ENCODE measurements around the gene KRTAP22-2. TPM values are rescaled to one million over a fixed set of nuclear protein-coding genes. Genes with fewer than 3 reads are reported as not detected.

Gene KRTAP22-2
- total RNA-seq, 1 donor from 2014 or later = not detected

DNA sequence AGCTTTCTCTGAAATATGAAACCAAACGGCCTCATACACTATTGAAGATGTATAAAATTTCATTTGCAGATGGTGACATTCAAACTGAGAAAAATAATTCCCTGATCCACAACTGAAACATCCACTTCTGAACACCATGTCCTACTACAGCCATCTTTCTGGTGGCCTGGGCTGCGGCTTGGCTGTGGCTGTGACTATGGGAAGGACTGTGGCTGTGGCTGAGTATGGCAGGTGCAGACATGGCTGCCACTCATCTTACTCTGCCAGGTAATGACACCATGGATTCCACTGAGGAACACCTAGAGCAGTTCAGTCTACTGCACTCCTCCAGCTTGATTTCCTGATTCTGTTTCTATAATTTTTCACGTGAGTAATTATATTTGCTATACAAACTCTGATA, 30.3 kb upstream of the KRTAP22-2 start, which contains the start of gene KRTAP20-4:
Gene KRTAP20-4, plus strand, starts transcription at position 106 of the 400 bp plus-strand sequence.
- no peaks in the 10 kb centered on the region for H3K36me3 ChIP-seq
- H3K27me3 ChIP-seq = no peaks in the 10 kb centered on the region
- peaks cover 3% of the 10 kb centered on the region for H3K9me3 Mint-ChIP-seq
- no peak within 1 kb of the TSS for H3K27ac Mint-ChIP-seq
- H3K9ac ChIP-seq = no peak within 1 kb of the TSS
- no peaks in the 10 kb centered on the region for H4K20me1 ChIP-seq (ENCODE audit: low read depth)
- H3K27me3 Mint-ChIP-seq (ENCODE audit: insufficient read depth, low read depth) = peaks cover 2% of the 10 kb centered on the region
- H3K4me1 Mint-ChIP-seq = no peaks in the 10 kb centered on the region
- DNase-seq (ENCODE audit: low spot score) = no peak
- H2AFZ ChIP-seq (replicated peaks) = no peak within 1 kb of the TSS
- no peaks in the 10 kb centered on the region for H3K79me2 ChIP-seq (ENCODE audit: low read depth)
- no peak within 1 kb of the TSS for H3K27ac ChIP-seq
- no peak within 1 kb of the TSS for H3K4me3 Mint-ChIP-seq
- TF ChIP-seq EZH2phosphoT487 (IDR thresholded peaks at IDR 0.05) = no peak
- no peak for TF ChIP-seq EZH2 (IDR thresholded peaks at IDR 0.05)
- TF ChIP-seq CTCF (IDR thresholded peaks at IDR 0.05) = no peak
- peaks cover 15% of the 10 kb centered on the region for H3K9me3 ChIP-seq (ENCODE audit: low read depth)
- no peaks in the 10 kb centered on the region for H3K36me3 Mint-ChIP-seq
- H3K4me3 ChIP-seq = no peak within 1 kb of the TSS
- no peak within 1 kb of the TSS for H3K4me2 ChIP-seq
- H3F3A ChIP-seq (ENCODE audit: low read depth) = no peaks in the 10 kb centered on the region
- H3K4me1 ChIP-seq = no peaks in the 10 kb centered on the region

DNA sequence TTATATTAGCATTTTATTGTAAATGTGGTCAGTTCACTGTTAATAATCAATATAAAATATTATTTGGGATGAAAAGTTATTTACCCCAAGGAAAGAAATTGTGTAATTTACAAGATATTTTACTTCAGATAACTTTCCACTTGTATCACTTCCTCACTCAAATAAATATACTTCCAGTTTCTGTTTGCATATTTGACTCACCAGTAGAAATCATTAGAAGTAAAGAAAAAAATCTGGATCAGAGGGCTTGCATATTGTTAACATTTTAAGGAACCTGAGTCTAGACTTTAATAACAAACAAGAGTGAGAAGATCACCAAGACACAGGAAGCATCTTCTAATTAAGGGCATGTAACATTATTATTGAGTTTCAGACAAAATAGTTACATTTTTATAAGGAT, 29.9 kb upstream of the KRTAP22-2 start:
- Histone ChIP-seq H3K27me3 (no peaks in the 10 kb centered on the region), H3K9me3 (ENCODE audit: low read depth) (peaks cover 15% of the 10 kb centered on the region), H3K36me3 (no peaks in the 10 kb centered on the region), H3K4me3 (no peak overlapping the region), H3F3A (ENCODE audit: low read depth) (no peaks in the 10 kb centered on the region), H3K79me2 (ENCODE audit: low read depth) (no peaks in the 10 kb centered on the region), H3K27ac (no peak overlapping the region), H3K4me1 (no peaks in the 10 kb centered on the region), H3K4me2 (no peak overlapping the region), H4K20me1 (ENCODE audit: low read depth) (no peaks in the 10 kb centered on the region), H2AFZ (replicated peaks) (no peak overlapping the region), H3K9ac (no peak overlapping the region)
- TF ChIP-seq EZH2 (IDR thresholded peaks at IDR 0.05) (no peak), EZH2phosphoT487 (IDR thresholded peaks at IDR 0.05) (no peak), CTCF (IDR thresholded peaks at IDR 0.05) (no peak)
- H3K27ac Mint-ChIP-seq = no peak overlapping the region
- DNase-seq (ENCODE audit: low spot score) = no peak
- H3K36me3 Mint-ChIP-seq = no peaks in the 10 kb centered on the region
- H3K27me3 Mint-ChIP-seq (ENCODE audit: insufficient read depth, low read depth) = peaks cover 2% of the 10 kb centered on the region
- peaks cover 3% of the 10 kb centered on the region for H3K9me3 Mint-ChIP-seq
- no peak overlapping the region for H3K4me3 Mint-ChIP-seq
- no peaks in the 10 kb centered on the region for H3K4me1 Mint-ChIP-seq

- H3K9me3 Mint-ChIP-seq = no peaks in the 10 kb centered on the region
- H3K27me3 Mint-ChIP-seq (ENCODE audit: insufficient read depth, low read depth) = no peaks in the 10 kb centered on the region
- H4K20me1 ChIP-seq (ENCODE audit: low read depth) = no peaks in the 10 kb centered on the region
- no peak within 1 kb of the TSS for H3K4me3 Mint-ChIP-seq
- no peak within 1 kb of the TSS for H3K9ac ChIP-seq
- no peaks in the 10 kb centered on the region for H3K27me3 ChIP-seq
- H3K36me3 ChIP-seq = no peaks in the 10 kb centered on the region
- H3K4me1 Mint-ChIP-seq = no peaks in the 10 kb centered on the region
- no peak within 1 kb of the TSS for H3K4me2 ChIP-seq
- H3K79me2 ChIP-seq (ENCODE audit: low read depth) = no peaks in the 10 kb centered on the region
- H3K9me3 ChIP-seq (ENCODE audit: low read depth) = peaks cover 32% of the 10 kb centered on the region
- no peak within 1 kb of the TSS for H3K27ac ChIP-seq
- TF ChIP-seq CTCF (IDR thresholded peaks at IDR 0.05) (no peak), EZH2phosphoT487 (IDR thresholded peaks at IDR 0.05) (no peak), EZH2 (IDR thresholded peaks at IDR 0.05) (no peak)
- H3K36me3 Mint-ChIP-seq = no peaks in the 10 kb centered on the region
- DNase-seq (ENCODE audit: low spot score) = no peak
- no peak within 1 kb of the TSS for H2AFZ ChIP-seq (replicated peaks)
- H3K27ac Mint-ChIP-seq = no peak within 1 kb of the TSS
- no peaks in the 10 kb centered on the region for H3K4me1 ChIP-seq
- H3K4me3 ChIP-seq = no peak within 1 kb of the TSS
- H3F3A ChIP-seq (ENCODE audit: low read depth) = no peaks in the 10 kb centered on the region
Observed at GRCh38 chr21:30616125-30616524, 25.9 kb upstream of the KRTAP22-2 start, which contains the start of gene KRTAP20-1. Gene KRTAP20-1 (plus strand): TSS chr21:30616425. CDS start chr21:30616455, 30 bp downstream.

Data from neural progenitor cell (in vitro differentiated cells).